ENCODE results near the gene TECPR2.

TECPR2 gene

GRCh38 chr14:102496958-102497744 is 134.4 kb downstream of the TECPR2 start:
- no peak for DNase-seq (ENCODE audit: low spot score)

- no peak for DNase-seq (ENCODE audit: low spot score)
Measured at GRCh38 chr14:102497998-102498677, 135.4 kb downstream of the TECPR2 start.

- no peak for DNase-seq (ENCODE audit: low spot score)
Measured at GRCh38 chr14:102498678-102499265, 136.0 kb downstream of the TECPR2 start.

- DNase-seq (ENCODE audit: low spot score), result no peak
Measured at GRCh38 chr14:102499401-102500157, 136.8 kb downstream of the TECPR2 start.

GRCh38 chr14:102500158-102500662 is 137.5 kb downstream of the TECPR2 start:
- DNase-seq (ENCODE audit: low spot score), result peak; percentile 30

- DNase-seq (ENCODE audit: low spot score), result no peak
Measured at GRCh38 chr14:102500713-102501112, 138.0 kb downstream of the TECPR2 start.

GRCh38 chr14:102501751-102502315 is 139.1 kb downstream of the TECPR2 start:
- no peak for DNase-seq (ENCODE audit: low spot score)

GRCh38 chr14:102502571-102502970 is 139.8 kb downstream of the TECPR2 start:
- no peak for DNase-seq (ENCODE audit: low spot score)

- DNase-seq (ENCODE audit: low spot score), result no peak
Measured at GRCh38 chr14:102503641-102504327, 141.0 kb downstream of the TECPR2 start.

GRCh38 chr14:102504328-102504999 is 141.7 kb downstream of the TECPR2 start:
- no peak for DNase-seq (ENCODE audit: low spot score)

GRCh38 chr14:102505000-102505619 is 142.4 kb downstream of the TECPR2 start:
- no peak for DNase-seq (ENCODE audit: low spot score)

- DNase-seq (ENCODE audit: low spot score), result no peak
Measured at GRCh38 chr14:102505775-102506625, 143.3 kb downstream of the TECPR2 start.

GRCh38 chr14:102506626-102506925 is 143.8 kb downstream of the TECPR2 start:
- no peak for DNase-seq (ENCODE audit: low spot score)

GRCh38 chr14:102507081-102507856 is 144.5 kb downstream of the TECPR2 start:
- no peak for DNase-seq (ENCODE audit: low spot score)

GRCh38 chr14:102507857-102508312 is 145.1 kb downstream of the TECPR2 start:
- peak; percentile 35 for DNase-seq (ENCODE audit: low spot score)

- DNase-seq (ENCODE audit: low spot score), result peak; percentile 20
Measured at GRCh38 chr14:102508410-102508773, 145.7 kb downstream of the TECPR2 start.

- DNase-seq (ENCODE audit: low spot score), result peak; percentile 59
Measured at GRCh38 chr14:102508774-102509745, 146.3 kb downstream of the TECPR2 start.
